Umbilical cord (tissue), 2 donors: ENCODE results near the gene TRIM10. TPM values are rescaled to one million over a fixed set of nuclear protein-coding genes. Genes with fewer than 3 reads are reported as not detected.
"Not testable (repeated sequence)": the region's sequence is repeated elsewhere in the genome, so short reads cannot be mapped to it uniquely, and the experiment has no call there.

Experiments used
- DNase-seq: peaks from one replicate; pipeline ENCODE4 v3.0.0-alpha.2; 2015; ENCODE audit warnings: low spot score
- total RNA-seq: library from RNA; depleted of rRNA; stranded (reverse); fragments of >200 nt; gene quantifications from one replicate; pipeline ENCODE4 v1.2.3, GENCODE V29; 2014; ENCODE audit warnings: low replicate concordance; ENCODE audit not compliant: insufficient read depth

Gene TRIM10
- total RNA-seq, 1 donor from 2014 or later, result 4.3 TPM

- peak; percentile 14 for DNase-seq
These were observed 6.1 kb downstream of the TRIM10 start for GRCh38 chr6:30154709-30155519.

DNA sequence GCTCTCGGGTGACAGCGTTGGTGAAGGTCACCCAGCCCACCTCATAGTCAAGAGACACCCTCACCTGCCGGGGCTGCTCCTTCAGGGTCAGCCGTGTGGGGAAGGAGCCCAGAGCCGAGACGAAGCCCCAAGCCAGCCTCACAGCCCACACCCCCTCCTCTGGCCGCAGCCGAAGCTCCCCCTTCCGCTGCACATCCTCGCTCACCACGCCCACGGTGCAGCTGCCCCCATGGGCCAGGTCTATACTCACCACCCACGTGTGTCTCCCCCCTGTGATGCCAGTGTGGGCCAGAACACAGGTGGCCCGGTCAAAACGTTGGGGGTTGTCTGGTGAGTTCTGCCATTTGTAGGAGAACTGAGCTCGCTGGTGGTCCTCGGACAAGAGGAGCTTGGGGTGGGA is 7.0 kb downstream of the TRIM10 start:
- no peak for DNase-seq

GRCh38 chr6:30152910-30153610 is 8.0 kb downstream of the TRIM10 start:
- DNase-seq, result no peak

GRCh38 chr6:30152016-30152673 is 8.9 kb downstream of the TRIM10 start:
- DNase-seq, result no peak

DNA sequence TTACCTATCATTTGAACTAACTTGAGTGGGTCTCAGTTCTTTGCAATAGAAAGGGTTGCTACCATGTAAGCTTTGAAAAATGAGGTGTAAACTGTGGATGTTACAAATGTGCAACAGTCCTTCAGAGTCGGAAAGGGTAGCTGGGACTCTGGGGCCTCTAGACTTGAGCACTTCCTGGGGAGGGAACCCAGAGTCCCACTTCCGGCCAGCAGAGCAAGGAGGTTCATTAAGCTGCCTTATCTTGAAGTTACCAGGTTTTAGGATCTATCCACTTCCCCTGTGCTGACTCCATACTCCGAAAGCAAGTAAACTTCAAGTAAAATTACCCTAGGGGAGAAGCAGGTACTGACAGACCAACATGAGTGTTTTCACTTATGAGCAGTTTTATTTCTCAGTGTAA is 9.4 kb downstream of the TRIM10 start:
- DNase-seq, result no peak

GRCh38 chr6:30150671-30151395 is 10.2 kb downstream of the TRIM10 start:
- no peak for DNase-seq

DNA sequence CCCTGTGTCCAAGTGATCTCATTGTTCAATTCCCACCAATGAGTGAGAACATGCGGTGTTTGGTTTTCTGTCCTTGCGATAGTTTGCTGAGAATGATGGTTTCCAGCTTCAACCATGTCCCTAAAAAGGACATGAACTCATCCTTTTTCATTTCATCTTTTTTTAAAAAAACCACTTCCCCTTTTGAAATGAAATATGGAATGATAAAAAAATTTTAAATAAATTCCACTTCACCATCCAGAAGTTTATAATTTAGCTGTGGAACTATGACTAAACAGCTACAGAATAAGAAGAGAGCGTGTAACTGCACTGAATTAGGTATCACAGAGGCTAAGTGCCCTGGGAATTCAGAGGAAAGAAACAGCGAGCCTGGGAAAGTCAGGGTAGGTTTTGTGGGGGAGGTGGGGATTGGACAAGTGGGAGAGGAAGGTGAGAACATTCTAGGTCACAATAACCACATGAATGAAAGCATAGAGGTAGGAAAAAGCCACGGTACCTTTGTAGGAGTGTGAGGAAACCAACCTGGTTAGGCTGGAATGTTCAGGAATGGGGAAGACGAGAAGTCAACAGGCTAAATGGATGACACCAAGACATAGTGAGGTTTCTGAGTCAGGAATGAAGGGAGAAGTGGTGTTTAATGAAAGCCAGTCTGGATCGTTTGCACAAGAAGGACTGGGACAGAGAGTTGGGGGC is 11.0 kb downstream of the TRIM10 start:
- DNase-seq, result no peak

DNA sequence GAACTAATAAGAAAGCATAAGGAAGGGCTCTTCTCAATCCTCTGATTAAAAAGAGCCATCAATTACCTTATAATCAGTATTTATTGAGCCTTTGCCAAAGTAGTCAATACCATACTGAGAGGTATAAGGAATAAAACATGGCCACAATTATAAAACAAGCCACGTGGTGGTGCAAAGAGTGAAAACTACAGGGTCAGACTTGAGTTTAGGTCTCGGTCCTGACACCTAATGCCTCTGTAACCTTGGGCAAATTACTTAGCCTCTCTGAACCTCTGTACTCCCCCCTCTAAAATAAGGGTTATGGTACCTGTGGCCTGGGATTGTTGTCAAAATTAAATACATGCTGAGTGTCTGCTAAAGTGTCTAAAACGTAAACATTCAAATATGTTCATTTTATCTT is 11.8 kb downstream of the TRIM10 start:
- no peak for DNase-seq

DNA sequence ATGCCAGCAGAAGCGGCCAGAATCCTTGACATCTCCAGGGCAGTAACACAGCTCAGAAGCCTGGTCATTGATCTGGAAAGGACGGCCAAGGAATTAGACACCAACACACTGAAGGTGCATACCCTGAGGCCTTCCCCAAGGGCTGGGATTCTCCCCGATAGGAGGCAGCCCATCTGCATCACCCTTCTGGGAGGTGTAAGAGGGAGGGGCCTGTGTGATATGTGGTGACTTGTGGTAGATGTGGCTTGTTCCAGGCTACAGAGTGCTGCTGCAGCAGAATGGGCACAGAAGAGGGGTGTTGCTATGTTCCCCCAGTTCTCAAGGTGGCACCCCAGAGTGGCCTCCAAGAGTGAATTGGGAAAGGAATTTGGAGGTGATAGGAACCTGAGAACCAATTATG is 13.9 kb downstream of the TRIM10 start:
- no peak for DNase-seq

GRCh38 chr6:30145818-30146217 is 15.2 kb downstream of the TRIM10 start:
- no peak for DNase-seq

- no peak for DNase-seq
These were observed 16.2 kb downstream of the TRIM10 start for GRCh38 chr6:30144811-30145210.

GRCh38 chr6:30143780-30144179 is 17.2 kb downstream of the TRIM10 start:
- DNase-seq, result no peak

DNA sequence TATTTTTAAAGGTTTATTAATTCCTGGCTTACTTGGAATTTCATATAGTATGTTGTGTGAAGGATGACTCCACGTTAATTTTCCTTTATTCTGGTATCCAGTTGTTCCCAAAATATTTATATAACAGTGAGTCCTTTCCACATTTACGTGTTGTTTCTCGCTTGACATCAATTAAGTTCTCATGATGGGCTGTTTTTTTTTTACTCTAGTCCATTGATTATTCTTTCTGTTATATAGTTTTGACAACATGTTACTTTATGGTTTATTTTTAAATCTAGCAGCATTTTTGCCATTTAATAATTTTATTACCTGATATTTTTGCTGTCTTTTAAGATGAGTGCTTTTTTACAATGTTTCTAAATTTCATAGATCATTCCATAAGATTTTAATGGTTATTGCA is 18.3 kb downstream of the TRIM10 start:
- no peak for DNase-seq

- DNase-seq, result not testable (repeated sequence)
These were observed 20.8 kb downstream of the TRIM10 start for GRCh38 chr6:30140240-30140639.

DNA sequence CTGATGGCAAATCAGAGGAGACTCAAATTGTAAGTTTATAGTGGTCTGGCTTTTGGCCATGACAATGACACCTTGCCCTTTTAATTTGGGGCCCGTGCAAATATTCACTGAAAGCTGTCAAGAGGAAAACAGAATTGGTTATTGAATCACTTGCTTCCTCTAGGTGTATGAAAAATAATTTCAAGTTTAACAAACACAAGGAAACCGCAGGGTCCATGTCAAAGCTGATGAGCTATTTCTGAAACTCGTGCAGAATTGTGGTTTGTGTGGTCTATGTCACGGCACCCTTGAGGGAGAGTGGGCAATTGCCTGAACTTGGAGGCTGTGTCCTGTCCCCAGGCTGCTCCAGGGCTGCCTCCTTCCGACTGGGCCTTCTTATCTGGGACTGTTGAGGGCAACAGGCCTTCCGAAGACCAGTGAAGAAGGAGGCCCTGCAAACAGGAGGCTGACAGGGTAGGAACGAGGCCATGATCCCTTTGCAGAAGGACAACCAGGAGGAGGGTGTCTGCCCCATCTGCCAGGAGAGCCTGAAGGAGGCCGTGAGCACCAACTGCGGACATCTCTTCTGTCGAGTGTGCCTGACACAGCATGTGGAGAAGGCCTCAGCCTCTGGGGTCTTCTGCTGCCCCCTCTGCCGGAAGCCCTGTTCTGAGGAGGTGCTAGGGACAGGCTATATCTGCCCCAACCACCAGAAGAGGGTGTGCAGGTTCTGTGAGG is 24.3 kb downstream of the TRIM10 start:
- DNase-seq, result no peak

GRCh38 chr6:30135757-30136156 is 25.3 kb downstream of the TRIM10 start, which contains the start of gene TRIM40:
TSS of gene TRIM40 (plus strand) at chr6:30136140. CDS start at chr6:30137037, 897 bp downstream.
- DNase-seq, result no peak

GRCh38 chr6:30135147-30135546 is 25.9 kb downstream of the TRIM10 start:
- DNase-seq, result no peak

- no peak for DNase-seq
These were observed 29.0 kb downstream of the TRIM10 start for GRCh38 chr6:30131947-30132497.

- DNase-seq, result peak; percentile 84
These were observed 29.8 kb downstream of the TRIM10 start for GRCh38 chr6:30130887-30131862.
